Smooth muscle cell (in vitro differentiated cells): Measurements from ENCODE around the gene PCDHGA7. TPM values are rescaled to one million over a fixed set of nuclear protein-coding genes. Genes with fewer than 3 reads are reported as not detected.

Experiments used
- DNase-seq: peaks from one replicate; lab custom pipeline; 2025; ENCODE audit not compliant: unreplicated experiment; lab: John Stamatoyannopoulos, UW
- H2AFZ ChIP-seq: fragments of 200-600 bp; sonication (generic); 2 replicates; pipeline ENCODE4 v1.6.0; 2016; ENCODE audit warnings: antibody characterized with exemption, low read depth, mild to moderate bottlenecking
- H3F3A ChIP-seq: fragments of 200-600 bp; sonication (generic); 2 replicates; pipeline ENCODE4 v1.6.0; 2017; ENCODE audit warnings: antibody characterized with exemption, low read depth
- H3K27ac ChIP-seq: fragments of 200-600 bp; sonication (generic); 2 replicates; pipeline ENCODE4 v1.5.1; 2016; ENCODE audit warnings: low read depth, mild to moderate bottlenecking
- H3K27me3 ChIP-seq: fragments of 200-600 bp; sonication (generic); 2 replicates; pipeline ENCODE4 v1.6.1; 2016; ENCODE audit warnings: low read depth, mild to moderate bottlenecking
- H3K36me3 ChIP-seq: fragments of 200-600 bp; sonication (generic); 2 replicates; pipeline ENCODE4 v1.5.1; 2016; ENCODE audit warnings: low read depth
- H3K4me1 ChIP-seq: fragments of 200-600 bp; sonication (generic); 2 replicates; pipeline ENCODE4 v1.5.1; 2016; ENCODE audit warnings: low read depth
- H3K4me2 ChIP-seq: fragments of 200-600 bp; sonication (generic); 2 replicates; pipeline ENCODE4 v1.6.0; 2016; ENCODE audit warnings: mild to moderate bottlenecking
- H3K4me3 ChIP-seq: fragments of 200-600 bp; sonication (generic); 2 replicates; pipeline ENCODE4 v1.5.1; 2016; ENCODE audit warnings: mild to moderate bottlenecking
- H3K79me2 ChIP-seq: fragments of 200-600 bp; sonication (generic); 2 replicates; pipeline ENCODE4 v1.6.0; 2016; ENCODE audit warnings: low read depth, mild to moderate bottlenecking
- H3K9ac ChIP-seq: fragments of 200-600 bp; sonication (generic); 2 replicates; pipeline ENCODE4 v1.6.0; 2016; ENCODE audit warnings: low read depth
- H3K9me3 ChIP-seq: fragments of 200-600 bp; sonication (generic); replicated peaks from 2 replicates; pipeline ENCODE4 v1.5.1; 2016; ENCODE audit warnings: low read depth
- H4K20me1 ChIP-seq: fragments of 200-600 bp; sonication (generic); 2 replicates; pipeline ENCODE4 v1.6.0; 2016; ENCODE audit warnings: low read depth
- WGBS: methylation state at CpG from one replicate; pipeline ENCODE4 v1.1.7; 2016; ENCODE audit warnings: low lambda C conversion rate; 5-methylcytosine and 5-hydroxymethylcytosine counted together
- polyA plus RNA-seq: library from polyadenylated mRNA; unstranded; fragments of >200 nt; fragmentation: Nextera tagmentation; extraction: Ambion mirVana; gene quantifications from 2 replicates; pipeline ENCODE4 v1.2.1, GENCODE V29; 2016
- total RNA-seq: library from RNA; depleted of rRNA; stranded (reverse); fragments of >200 nt; gene quantifications from 2 replicates; pipeline ENCODE4 v1.2.3, GENCODE V29; 2014
- TF ChIP-seq, protein P1 (sequence below): fragments of 200-600 bp; sonication (generic); IDR thresholded peaks from 2 replicates; pipeline ENCODE4 v1.5.1; 2017; ENCODE audit warnings: borderline replicate concordance, mild to moderate bottlenecking, antibody characterized with exemption; ENCODE audit not compliant: insufficient read depth, poor library complexity, severe bottlenecking

The PCDHGA7 gene
- total and polyA plus RNA-seq, 2 experiments from 2014 or later = 0.09 TPM; not detected in 1

DNA sequence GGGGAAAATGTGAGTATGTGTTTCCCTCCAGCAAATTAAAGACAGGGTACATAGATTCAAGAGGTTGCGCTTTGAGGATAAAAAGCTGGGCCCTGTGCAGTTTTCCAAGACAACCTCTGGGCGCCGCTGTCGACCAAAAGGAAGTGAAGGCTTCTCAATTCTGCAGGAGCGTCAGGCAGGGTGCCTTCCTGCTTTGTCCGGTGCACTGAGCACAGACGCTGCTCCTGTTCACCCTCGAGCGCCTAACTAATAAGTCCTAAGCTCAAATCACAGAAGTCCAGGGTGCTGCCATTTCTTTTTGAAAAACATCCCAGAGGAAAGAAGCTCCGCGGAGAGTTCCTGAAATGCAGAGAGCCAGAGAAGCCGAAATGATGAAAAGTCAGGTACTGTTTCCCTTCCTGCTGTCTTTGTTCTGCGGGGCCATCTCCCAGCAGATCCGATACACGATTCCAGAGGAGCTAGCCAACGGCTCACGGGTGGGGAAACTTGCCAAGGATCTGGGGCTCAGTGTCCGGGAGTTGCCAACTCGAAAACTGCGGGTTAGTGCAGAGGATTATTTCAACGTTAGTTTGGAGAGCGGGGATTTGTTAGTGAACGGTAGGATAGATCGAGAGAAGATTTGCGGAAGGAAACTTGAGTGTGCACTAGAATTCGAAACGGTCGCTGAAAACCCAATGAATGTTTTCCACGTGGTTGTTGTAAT, 32.5 kb upstream of the PCDHGA7 start, which contains the start of gene PCDHGB1:
Gene PCDHGB1, plus strand, starts transcription at position 183 of the 703 bp plus-strand sequence. Its CDS starts 162 bp downstream, at position 345.
- H4K20me1 ChIP-seq = no peaks in the 10 kb centered on the region
- no peak for DNase-seq
- H3K79me2 ChIP-seq = no peaks in the 10 kb centered on the region
- no peaks in the 10 kb centered on the region for H3F3A ChIP-seq
- no peak within 1 kb of the TSS for H3K4me3 ChIP-seq
- 65% methylated on average over 29 of the region's 29 CpGs for WGBS
- H3K27ac ChIP-seq = no peak within 1 kb of the TSS
- no peaks in the 10 kb centered on the region for H3K36me3 ChIP-seq
- H3K4me2 ChIP-seq = no peak within 1 kb of the TSS
- TF ChIP-seq, protein P1, sequence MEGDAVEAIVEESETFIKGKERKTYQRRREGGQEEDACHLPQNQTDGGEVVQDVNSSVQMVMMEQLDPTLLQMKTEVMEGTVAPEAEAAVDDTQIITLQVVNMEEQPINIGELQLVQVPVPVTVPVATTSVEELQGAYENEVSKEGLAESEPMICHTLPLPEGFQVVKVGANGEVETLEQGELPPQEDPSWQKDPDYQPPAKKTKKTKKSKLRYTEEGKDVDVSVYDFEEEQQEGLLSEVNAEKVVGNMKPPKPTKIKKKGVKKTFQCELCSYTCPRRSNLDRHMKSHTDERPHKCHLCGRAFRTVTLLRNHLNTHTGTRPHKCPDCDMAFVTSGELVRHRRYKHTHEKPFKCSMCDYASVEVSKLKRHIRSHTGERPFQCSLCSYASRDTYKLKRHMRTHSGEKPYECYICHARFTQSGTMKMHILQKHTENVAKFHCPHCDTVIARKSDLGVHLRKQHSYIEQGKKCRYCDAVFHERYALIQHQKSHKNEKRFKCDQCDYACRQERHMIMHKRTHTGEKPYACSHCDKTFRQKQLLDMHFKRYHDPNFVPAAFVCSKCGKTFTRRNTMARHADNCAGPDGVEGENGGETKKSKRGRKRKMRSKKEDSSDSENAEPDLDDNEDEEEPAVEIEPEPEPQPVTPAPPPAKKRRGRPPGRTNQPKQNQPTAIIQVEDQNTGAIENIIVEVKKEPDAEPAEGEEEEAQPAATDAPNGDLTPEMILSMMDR = peak; percentile 16
- H3K9ac ChIP-seq = no peak within 1 kb of the TSS
- no peaks in the 10 kb centered on the region for H3K27me3 ChIP-seq
- H2AFZ ChIP-seq = peak within 1 kb of the TSS; percentile 33
- H3K4me1 ChIP-seq = no peaks in the 10 kb centered on the region
- H3K9me3 ChIP-seq = peaks cover 6% of the 10 kb centered on the region

DNA sequence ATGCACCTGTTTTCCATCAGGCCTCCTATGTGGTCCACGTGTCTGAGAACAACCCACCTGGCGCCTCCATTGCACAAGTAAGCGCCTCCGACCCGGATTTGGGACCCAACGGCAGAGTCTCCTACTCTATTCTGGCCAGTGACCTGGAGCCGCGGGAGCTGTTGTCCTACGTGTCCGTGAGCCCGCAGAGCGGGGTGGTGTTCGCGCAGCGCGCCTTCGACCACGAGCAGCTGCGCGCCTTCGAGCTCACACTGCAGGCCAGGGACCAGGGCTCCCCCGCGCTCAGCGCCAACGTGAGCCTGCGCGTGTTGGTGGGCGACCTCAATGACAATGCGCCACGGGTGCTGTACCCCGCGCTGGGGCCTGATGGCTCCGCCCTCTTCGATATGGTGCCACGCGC, 31.0 kb upstream of the PCDHGA7 start:
- Histone ChIP-seq H3K9ac (no peak overlapping the region), H3K4me2 (no peak overlapping the region), H3K79me2 (no peaks in the 10 kb centered on the region), H3K4me3 (no peak overlapping the region), H3K4me1 (no peaks in the 10 kb centered on the region), H3F3A (no peaks in the 10 kb centered on the region), H3K27ac (no peak overlapping the region), H4K20me1 (no peaks in the 10 kb centered on the region), H3K36me3 (no peaks in the 10 kb centered on the region), H3K27me3 (no peaks in the 10 kb centered on the region), H2AFZ (no peak overlapping the region), H3K9me3 (peaks cover 6% of the 10 kb centered on the region)
- TF ChIP-seq, protein P1 = no peak
- DNase-seq = no peak
- WGBS = 97% methylated on average over 29 of the region's 36 CpGs

DNA sequence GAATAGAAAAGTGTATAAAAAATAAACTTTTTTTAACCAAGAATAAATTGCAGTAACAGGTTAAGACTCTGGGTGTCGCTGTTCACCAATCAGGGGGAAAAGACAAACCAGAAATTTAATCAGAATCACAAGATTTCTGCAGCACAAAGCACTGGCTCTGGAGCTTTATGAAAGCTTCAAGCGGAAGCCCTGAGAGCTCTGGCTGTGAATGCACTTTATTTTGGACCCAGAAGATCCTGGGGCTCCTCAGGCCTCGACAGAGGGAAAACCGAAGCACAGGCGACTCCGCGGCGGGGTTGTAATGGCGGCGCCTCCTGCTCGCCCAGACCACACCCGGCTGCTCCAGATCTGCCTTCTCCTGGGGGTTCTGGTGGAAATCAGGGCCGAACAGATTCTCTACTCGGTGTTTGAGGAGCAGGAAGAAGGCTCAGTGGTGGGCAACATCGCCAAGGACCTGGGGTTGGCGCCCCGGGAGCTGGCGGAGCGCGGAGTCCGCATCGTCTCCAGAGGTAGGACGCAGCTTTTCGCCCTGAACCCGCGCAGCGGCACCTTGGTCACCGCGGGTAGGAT, 27.6 kb upstream of the PCDHGA7 start, which contains the start of gene PCDHGA4:
Gene PCDHGA4, plus strand, starts transcription at position 122 of the 570 bp plus-strand sequence. Its CDS starts 87 bp downstream, at position 209.
- Histone ChIP-seq H3K4me1 (no peaks in the 10 kb centered on the region), H3K9ac (no peak within 1 kb of the TSS), H3K4me3 (no peak within 1 kb of the TSS), H3K27me3 (no peaks in the 10 kb centered on the region), H4K20me1 (no peaks in the 10 kb centered on the region), H3K27ac (no peak within 1 kb of the TSS), H3K36me3 (no peaks in the 10 kb centered on the region), H3F3A (no peaks in the 10 kb centered on the region), H3K79me2 (no peaks in the 10 kb centered on the region), H2AFZ (no peak within 1 kb of the TSS), H3K4me2 (no peak within 1 kb of the TSS), H3K9me3 (peaks cover 6% of the 10 kb centered on the region)
- no peak for DNase-seq
- 92% methylated on average over 29 of the region's 29 CpGs for WGBS
- TF ChIP-seq, protein P1 = peak; percentile 21

DNA sequence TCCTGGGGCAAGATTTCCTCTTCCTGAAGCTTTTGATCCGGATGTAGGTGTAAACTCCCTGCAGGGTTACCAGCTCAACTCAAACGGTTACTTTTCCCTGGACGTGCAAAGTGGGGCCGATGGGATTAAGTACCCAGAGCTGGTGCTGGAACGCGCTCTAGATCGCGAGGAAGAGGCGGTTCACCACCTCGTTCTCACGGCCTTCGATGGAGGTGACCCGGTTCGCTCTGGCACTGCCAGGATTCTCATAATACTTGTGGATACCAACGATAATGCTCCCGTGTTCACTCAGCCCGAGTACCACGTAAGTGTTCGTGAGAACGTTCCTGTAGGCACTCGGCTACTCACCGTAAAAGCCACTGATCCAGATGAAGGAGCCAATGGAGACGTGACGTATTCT, 26.9 kb upstream of the PCDHGA7 start:
- TF ChIP-seq, protein P1 = no peak
- H3F3A ChIP-seq = no peaks in the 10 kb centered on the region
- H3K36me3 ChIP-seq = no peaks in the 10 kb centered on the region
- no peaks in the 10 kb centered on the region for H3K27me3 ChIP-seq
- H3K9ac ChIP-seq = no peak overlapping the region
- no peak overlapping the region for H2AFZ ChIP-seq
- H3K4me3 ChIP-seq = no peak overlapping the region
- H3K4me2 ChIP-seq = no peak overlapping the region
- H3K9me3 ChIP-seq = peaks cover 6% of the 10 kb centered on the region
- H3K4me1 ChIP-seq = no peaks in the 10 kb centered on the region
- H4K20me1 ChIP-seq = no peaks in the 10 kb centered on the region
- no peak for DNase-seq
- 96% methylated on average over 24 of the region's 24 CpGs for WGBS
- H3K27ac ChIP-seq = no peak overlapping the region
- no peaks in the 10 kb centered on the region for H3K79me2 ChIP-seq
